Left lung (tissue), 10 donors: ENCODE results near the gene EHBP1. TPM values are rescaled to one million over a fixed set of nuclear protein-coding genes. Genes with fewer than 3 reads are reported as not detected.
A peak's percentile ranks its signal among the peaks of the same experiment; 100 is the strongest.

Experiments used
- ATAC-seq: fragments of 200-7000 bp; cut with Tn5 transposase; one replicate; pipeline ENCODE4 v1.9.1; 2020; ENCODE audit warnings: moderate library complexity
- DNase-seq, 4 donors: peaks; one replicate each; pipeline ENCODE4 v3.0.0-alpha.2; 2013 to 2020
- H3K27ac ChIP-seq, 2 donors: fragments of 200-600 bp; sonication (generic) in 1 of 2; one replicate each; pipeline versions ENCODE4 v1.5.0 to v1.8.0; 2020 to 2021
- H3K27me3 ChIP-seq, 2 donors: fragments of 200-600 bp; sonication (generic) in 1 of 2; one replicate each; pipeline versions ENCODE4 v1.5.0 to v1.8.0; 2020 to 2021
- H3K36me3 ChIP-seq, 2 donors: fragments of 200-600 bp; sonication (generic) in 1 of 2; one replicate each; pipeline versions ENCODE4 v1.5.0 to v1.8.0; 2020 to 2021
- H3K4me1 ChIP-seq, 2 donors: fragments of 200-600 bp; one replicate each; pipeline ENCODE4 v1.8.0; 2021
- H3K4me3 ChIP-seq, 2 donors: fragments of 200-600 bp; sonication (generic) in 1 of 2; one replicate each; pipeline versions ENCODE4 v1.5.0 to v1.8.0; 2020 to 2021; ENCODE audit warnings: mild to moderate bottlenecking in 1 of 2
- H3K9me3 ChIP-seq, 2 donors: fragments of 200-600 bp; sonication (generic) in 1 of 2; one replicate each; pipeline versions ENCODE4 v1.5.0 to v1.8.0; 2020 to 2021
- intact Hi-C, 2 donors: fragments of 100-400 bp; cut with DNase I; formaldehyde crosslinking; loops; one replicate each; pipeline versions ENCODE4 v1.11.2 to v1.14.2; 2022
- polyA plus RNA-seq, 6 donors: library from polyadenylated mRNA; unstranded; fragments of 120-200 nt; gene quantifications; one replicate each; pipeline ENCODE4 v1.2.1, GENCODE V29; 2013; ENCODE audit not compliant: insufficient read length in 6 of 6
- total RNA-seq, 2 donors: library from RNA; stranded (reverse); fragmentation: NEBNext Ultra II Directional; extraction: Animal tissue kit (Norgen Biotek cat#: 25700); gene quantifications; one replicate each; pipeline ENCODE4 v1.2.1, GENCODE V29; 2021
- TF ChIP-seq, protein P1 (sequence below), 2 donors: fragments of 200-600 bp; sonication (generic) in 1 of 2; IDR thresholded peaks; one replicate each; pipeline versions ENCODE4 v1.5.0 to v1.8.0; 2021; ENCODE audit warnings: antibody characterized with exemption in 2 of 2
- donor health status: DM: no; HTN: yes; CAD: no.
- donor health status: DM: no; HTN: no; CAD: no.

The EHBP1 gene
- total and polyA plus RNA-seq, 8 donors = 35.4 to 48.9 (median 38.9) TPM

DNA sequence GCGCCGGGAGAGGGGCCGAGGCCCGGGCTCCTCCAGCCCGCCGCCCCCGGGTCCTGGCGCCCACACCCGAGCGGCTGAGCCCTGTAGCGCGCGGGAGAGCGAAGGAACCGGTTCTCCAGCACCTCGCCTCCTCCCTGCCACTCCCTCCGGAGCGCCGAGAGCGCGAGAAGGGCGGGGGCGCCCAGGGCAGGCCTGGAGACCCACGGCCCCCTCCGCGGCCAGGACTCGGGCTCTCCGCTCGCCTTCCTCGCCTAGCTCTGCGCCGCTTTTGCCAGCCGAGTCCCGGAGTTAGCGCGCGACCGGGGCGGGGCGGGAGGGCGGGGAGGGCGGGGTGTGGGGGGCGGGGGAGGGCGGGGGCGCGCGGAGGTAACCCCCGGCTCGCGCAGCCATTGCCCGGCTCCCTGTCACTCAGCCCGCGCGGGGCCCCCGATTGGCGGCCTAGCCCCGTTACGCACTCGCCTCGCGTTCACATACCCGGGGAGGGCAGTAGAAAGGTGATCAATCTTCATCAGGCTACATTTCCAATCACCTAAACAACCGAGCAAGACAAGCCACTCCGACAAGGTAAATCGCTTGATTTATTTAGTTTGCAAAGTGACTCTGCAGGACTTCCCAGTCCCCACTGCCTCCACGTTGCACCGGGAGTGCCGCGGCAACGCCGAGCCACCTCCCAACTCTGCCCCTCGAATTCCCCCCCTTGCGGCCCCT, 345.0 kb downstream of the EHBP1 start, which contains the start of gene OTX1:
TSS of gene OTX1 (plus strand) at position 497 of the 708 bp plus-strand sequence. CDS start 2,161 bp downstream, outside the sequence.
- Histone ChIP-seq H3K27me3 (peaks cover 96 to 100% of the 10 kb centered on the region in 2 donors), H3K4me1 (peaks cover 28 to 78% of the 10 kb centered on the region in 2 donors), H3K4me3 (peak within 1 kb of the TSS; percentile 37 to 47), H3K9me3 (no peaks in the 10 kb centered on the region), H3K27ac (no peak within 1 kb of the TSS), H3K36me3 (peaks cover 0 to 9% of the 10 kb centered on the region in 2 donors)
- TF ChIP-seq, protein P1, sequence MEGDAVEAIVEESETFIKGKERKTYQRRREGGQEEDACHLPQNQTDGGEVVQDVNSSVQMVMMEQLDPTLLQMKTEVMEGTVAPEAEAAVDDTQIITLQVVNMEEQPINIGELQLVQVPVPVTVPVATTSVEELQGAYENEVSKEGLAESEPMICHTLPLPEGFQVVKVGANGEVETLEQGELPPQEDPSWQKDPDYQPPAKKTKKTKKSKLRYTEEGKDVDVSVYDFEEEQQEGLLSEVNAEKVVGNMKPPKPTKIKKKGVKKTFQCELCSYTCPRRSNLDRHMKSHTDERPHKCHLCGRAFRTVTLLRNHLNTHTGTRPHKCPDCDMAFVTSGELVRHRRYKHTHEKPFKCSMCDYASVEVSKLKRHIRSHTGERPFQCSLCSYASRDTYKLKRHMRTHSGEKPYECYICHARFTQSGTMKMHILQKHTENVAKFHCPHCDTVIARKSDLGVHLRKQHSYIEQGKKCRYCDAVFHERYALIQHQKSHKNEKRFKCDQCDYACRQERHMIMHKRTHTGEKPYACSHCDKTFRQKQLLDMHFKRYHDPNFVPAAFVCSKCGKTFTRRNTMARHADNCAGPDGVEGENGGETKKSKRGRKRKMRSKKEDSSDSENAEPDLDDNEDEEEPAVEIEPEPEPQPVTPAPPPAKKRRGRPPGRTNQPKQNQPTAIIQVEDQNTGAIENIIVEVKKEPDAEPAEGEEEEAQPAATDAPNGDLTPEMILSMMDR (IDR thresholded peaks at IDR 0.05) = no peak
- DNase-seq (peak in 2 of 4 donors; percentile 64 to 88), ATAC-seq (peak; percentile 88)
- intact Hi-C loops = no loop called here

DNA sequence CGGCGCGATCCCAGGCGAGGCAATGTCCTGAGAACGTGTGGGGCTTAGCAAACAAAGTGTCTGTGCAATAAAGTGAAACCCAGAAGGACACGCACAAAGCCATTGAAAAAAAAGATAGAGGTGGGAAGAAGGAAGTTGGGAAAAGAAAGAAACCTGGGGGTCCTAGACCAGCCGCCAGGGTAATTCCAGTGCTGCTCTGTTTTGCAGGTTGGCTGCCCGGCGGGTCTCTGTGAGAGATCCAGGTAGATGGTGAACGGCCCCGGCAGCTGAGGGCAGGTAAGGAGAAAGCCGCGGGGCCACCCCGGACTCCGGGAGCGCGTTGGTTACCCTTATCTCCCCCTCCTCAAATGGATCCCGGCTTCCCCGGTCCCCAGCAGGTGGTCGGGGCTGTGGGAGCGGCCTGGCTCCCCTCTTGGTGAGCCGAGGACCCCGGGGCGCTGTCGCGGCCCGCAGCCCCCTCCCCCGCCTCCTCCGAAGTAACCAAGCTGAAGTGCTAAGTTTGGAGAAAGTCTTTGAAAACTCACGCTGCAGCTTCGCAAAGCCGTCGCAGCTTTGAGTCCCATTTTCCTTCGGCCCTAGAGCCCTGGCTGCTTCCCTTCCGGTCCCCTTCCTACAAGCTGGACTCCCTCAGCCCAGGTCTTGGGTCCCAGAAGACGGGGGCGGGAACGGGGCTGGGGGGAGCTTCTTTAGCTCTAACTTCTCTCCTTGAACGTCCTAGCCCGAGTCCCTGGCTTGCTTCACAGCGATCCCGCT, 345.7 kb downstream of the EHBP1 start:
- Histone ChIP-seq H3K4me1 (peaks cover 35 to 83% of the 10 kb centered on the region in 2 donors), H3K4me3 (peak overlapping the region; percentile 37 to 47), H3K27ac (no peak overlapping the region), H3K9me3 (no peaks in the 10 kb centered on the region), H3K27me3 (peaks cover 98 to 100% of the 10 kb centered on the region in 2 donors), H3K36me3 (peaks cover 0 to 1% of the 10 kb centered on the region in 2 donors)
- no peak for ATAC-seq
- no peak for DNase-seq
- intact Hi-C loops = no loop called here
- TF ChIP-seq, protein P1 (IDR thresholded peaks at IDR 0.05) = no peak

DNA sequence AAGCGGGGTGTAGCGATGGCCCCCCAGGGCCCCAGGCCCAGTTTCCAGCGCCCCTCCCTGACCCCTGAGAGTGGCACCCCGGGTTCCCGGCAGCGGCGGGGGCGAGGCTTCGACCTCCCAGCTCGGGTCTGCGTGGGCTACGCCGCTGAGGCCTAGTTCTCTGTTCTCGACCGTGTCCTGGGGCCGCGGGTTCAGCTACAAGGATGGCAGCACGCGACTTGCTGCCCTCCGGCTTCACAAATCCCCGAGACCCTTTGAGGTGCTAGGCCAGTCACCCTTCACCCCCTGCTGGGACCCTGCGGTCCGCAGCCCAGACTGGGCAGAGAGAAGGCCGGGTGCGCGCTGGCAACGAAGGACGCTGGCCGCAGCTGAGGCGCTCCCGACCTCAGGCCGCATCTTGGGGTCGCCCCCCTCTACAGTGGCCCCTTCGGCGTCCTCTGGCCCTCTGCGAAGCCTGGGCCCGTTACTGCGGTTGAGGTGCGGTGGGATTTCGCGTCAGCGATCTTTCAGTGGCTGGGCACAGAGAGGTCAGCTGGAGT, 346.4 kb downstream of the EHBP1 start:
- TF ChIP-seq, protein P1 (IDR thresholded peaks at IDR 0.05) = no peak
- DNase-seq = no peak
- no peak overlapping the region for H3K27ac ChIP-seq
- peaks cover 35 to 87% of the 10 kb centered on the region in 2 donors for H3K4me1 ChIP-seq
- intact Hi-C loops = no loop called here
- H3K36me3 ChIP-seq = no peaks in the 10 kb centered on the region
- ATAC-seq = no peak
- no peaks in the 10 kb centered on the region for H3K9me3 ChIP-seq
- no peak overlapping the region for H3K4me3 ChIP-seq
- H3K27me3 ChIP-seq = peaks cover 98 to 100% of the 10 kb centered on the region in 2 donors

DNA sequence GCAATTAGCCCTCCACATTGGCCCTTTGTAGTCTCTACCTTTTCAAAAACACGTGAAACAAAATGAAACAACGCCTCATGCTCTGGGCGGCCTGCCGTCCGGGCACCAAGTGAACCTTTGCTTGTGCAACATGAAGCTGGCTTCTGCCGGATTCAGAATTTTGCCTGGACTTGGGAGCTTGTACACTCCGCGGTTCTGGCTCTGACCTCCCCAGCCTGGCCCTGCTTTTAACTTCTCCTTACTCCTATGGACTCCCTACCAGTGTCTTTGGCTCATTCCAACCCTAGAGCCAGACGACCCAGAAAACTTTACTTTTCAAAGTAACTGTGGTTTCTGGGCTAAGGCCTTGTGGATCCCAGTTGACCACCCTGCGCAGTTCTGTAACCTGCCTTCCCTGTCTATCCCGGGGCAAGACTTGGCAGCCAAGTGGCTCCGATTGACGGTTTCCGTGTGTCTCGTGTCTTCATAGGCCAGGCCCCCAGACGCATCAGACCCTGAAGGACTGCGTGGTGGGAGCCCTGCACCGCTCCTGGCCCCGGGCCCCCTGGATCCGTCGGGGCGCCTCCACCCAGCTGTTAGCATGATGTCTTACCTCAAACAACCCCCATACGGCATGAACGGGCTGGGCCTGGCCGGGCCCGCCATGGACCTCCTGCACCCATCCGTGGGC, 347.0 kb downstream of the EHBP1 start:
- no peak for DNase-seq
- Histone ChIP-seq H3K9me3 (no peaks in the 10 kb centered on the region), H3K27ac (no peak overlapping the region), H3K4me1 (peaks cover 34 to 89% of the 10 kb centered on the region in 2 donors), H3K36me3 (no peaks in the 10 kb centered on the region), H3K27me3 (peaks cover 98 to 100% of the 10 kb centered on the region in 2 donors), H3K4me3 (no peak overlapping the region)
- TF ChIP-seq, protein P1 (IDR thresholded peaks at IDR 0.05) = no peak
- no peak for ATAC-seq
- intact Hi-C loops = no loop called here
